Activated T-cell treated with anti-CD3 and anti-CD28 coated beads for 24 hours (primary cell): ENCODE results near the gene SLC36A3.
A peak's percentile ranks its signal among the peaks of the same experiment; 100 is the strongest.
"Not testable (repeated sequence)": the region's sequence is repeated elsewhere in the genome, so short reads cannot be mapped to it uniquely, and the experiment has no call there.

Source experiments
- DNase-seq: peaks from one replicate; pipeline ENCODE4 v3.0.0-alpha.2; 2020; ENCODE audit warnings: low read depth

Gene SLC36A3

DNA sequence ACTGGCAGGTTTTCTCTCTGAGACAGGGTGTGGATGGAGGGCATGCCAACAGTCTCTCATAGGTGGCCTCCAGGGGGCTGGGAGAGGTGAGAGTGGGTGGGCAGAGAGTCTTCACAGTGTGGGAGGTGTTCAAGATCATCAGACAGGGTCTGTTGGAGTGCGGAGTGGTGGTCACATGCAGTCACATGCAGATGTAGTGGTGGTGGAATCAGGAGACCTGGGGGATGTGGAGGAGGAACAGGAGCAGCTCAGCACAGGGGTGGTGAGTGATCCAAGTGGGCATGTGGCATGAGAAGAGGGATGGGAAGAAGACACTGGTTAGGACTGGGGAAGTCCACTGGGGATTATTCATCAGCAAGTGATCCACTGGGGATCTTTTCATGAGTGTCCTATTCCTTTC lies 44.8 kb downstream of the SLC36A3 start:
- DNase-seq: no peak

GRCh38 chr5:151258201-151258611 lies 45.4 kb downstream of the SLC36A3 start:
- no peak for DNase-seq

- DNase-seq: no peak
These were observed 45.8 kb downstream of the SLC36A3 start for GRCh38 chr5:151257731-151258181.

DNA sequence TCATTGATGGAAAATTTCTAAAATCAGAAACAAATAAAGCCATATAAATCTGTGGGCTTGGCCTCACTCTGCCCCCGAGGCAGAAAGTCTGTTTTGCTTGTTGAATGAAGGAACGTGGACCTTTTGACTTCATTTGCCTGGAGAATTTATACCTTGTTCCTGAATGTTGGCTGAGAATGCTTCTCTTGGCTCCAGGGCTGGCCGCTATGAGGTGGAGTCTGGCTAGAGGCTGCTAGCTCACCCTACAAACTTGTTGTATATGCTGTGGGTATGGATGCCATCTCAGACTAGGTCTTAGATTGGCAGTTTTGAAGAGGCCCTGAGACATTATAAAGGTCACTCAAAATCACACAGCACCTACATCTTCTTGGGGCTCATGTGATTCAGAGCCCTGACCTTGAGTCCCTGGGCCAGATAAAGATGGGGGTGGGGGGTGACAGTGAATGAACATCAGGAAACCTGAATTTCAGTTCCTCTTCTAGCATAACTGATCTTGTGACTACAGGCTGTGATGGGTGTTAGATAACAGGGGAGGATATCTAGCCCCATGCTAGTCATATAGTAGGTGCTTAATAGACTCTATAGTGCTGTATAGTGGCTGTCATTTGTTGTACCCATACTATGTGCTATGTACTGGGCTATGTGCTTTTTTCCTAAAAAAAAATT lies 47.8 kb downstream of the SLC36A3 start:
- no peak for DNase-seq

DNA sequence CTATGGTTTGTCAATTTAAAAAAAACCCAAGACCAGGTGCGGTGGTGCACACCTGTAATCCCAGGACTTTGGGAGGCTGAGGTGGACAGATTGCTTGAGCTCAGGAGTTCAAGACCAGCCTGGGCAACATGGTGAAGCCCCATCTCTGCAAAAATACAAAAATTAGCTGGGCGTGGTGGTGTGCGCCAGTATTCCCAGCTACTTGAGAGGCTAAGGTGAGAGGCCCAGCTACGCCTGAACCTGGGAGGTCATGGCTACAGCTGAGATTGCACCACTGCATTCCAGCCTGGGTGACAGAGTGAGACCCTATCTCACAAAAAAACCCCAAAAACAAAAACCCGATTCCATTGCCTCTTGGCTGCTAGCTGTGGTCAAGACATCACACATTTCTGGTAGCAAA lies 48.6 kb downstream of the SLC36A3 start:
- DNase-seq: not testable (repeated sequence)

DNA sequence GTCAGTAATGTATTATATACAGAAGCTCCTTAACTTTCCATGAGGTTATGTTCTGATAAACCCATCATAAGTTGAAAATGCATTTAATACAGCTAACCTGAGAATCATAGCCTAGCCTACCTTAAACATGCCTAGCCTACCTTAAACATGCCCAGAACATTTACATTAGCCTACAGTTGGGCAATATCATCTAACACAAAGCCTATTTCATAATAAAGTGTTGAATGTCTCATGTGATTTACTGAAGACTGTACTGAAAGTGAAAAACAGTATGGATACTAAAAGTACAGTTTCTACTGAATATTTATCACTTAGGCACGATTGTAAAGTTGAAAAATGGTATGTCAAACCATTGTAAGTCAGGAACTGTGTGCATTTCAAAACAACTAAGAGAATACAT lies 49.0 kb downstream of the SLC36A3 start:
- DNase-seq: no peak

GRCh38 chr5:151253605-151253950 lies 50.0 kb downstream of the SLC36A3 start:
- DNase-seq: no peak

GRCh38 chr5:151252762-151253604 lies 50.6 kb downstream of the SLC36A3 start, which contains the start of gene GM2A:
Gene GM2A, plus strand, starts transcription at chr5:151253185. Its CDS starts 32 bp downstream, at chr5:151253217.
- peak; percentile 99 for DNase-seq

- DNase-seq: no peak
These were observed 51.9 kb downstream of the SLC36A3 start for GRCh38 chr5:151251621-151252020.

- no peak for DNase-seq
These were observed 52.5 kb downstream of the SLC36A3 start for GRCh38 chr5:151251001-151251551.

DNA sequence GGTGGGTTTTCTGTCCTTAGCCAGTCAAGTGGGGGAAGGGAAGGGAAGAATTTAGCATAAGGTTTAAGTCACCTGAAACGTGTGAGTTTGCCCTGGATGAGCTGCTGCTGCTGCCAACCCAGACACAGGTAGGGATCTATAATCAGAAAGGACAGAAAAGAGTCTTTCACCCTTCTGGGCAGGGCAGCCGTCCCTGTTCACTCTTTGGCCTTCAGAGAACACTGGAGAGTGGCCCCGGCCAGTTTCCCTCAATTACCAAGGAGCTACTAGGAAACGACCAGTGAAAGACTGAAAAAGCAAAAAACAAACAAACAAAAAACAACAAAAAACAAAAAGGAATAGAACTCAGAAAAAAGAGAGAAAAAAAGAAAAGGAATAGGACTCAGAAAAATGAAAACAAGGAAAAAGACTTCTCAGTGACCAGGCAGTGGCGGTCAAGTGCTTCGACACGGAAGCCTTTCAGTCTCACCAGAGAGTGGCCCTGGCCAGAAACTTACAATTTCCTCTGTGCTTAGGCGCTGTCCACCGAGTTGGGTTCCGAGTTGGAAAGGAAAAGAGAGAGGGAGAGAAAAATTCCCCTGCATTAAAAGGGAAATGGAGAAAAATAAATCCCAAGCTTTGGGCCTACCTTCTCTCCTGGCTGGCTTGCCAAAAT lies 53.1 kb downstream of the SLC36A3 start:
- no peak for DNase-seq

GRCh38 chr5:151249281-151249680 lies 54.3 kb downstream of the SLC36A3 start:
- no peak for DNase-seq

- no peak for DNase-seq
These were observed 54.9 kb downstream of the SLC36A3 start for GRCh38 chr5:151248651-151249050.

- DNase-seq: no peak
These were observed 57.8 kb downstream of the SLC36A3 start for GRCh38 chr5:151245680-151246219.

DNA sequence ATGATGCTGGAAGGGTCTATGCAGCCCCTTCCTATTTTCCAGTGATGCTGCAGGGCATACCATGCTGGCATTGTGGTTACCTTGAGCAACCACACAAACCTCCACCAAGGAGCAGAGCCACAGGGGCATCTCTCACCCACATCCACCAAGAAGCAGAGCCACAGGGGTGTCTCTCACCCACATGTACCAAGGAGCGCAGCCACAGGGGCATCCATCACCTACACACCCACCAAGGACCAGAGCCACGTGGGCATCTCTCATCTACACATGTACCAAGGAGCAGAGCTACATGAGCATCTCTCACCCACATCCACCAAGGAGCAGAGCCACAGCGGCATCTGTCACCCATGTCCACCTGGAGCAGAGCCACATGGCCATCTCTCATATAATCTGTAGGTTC lies 59.4 kb downstream of the SLC36A3 start:
- DNase-seq: no peak

GRCh38 chr5:151243564-151243963 lies 60.0 kb downstream of the SLC36A3 start:
- DNase-seq: no peak

GRCh38 chr5:151243127-151243526 lies 60.4 kb downstream of the SLC36A3 start:
- no peak for DNase-seq

DNA sequence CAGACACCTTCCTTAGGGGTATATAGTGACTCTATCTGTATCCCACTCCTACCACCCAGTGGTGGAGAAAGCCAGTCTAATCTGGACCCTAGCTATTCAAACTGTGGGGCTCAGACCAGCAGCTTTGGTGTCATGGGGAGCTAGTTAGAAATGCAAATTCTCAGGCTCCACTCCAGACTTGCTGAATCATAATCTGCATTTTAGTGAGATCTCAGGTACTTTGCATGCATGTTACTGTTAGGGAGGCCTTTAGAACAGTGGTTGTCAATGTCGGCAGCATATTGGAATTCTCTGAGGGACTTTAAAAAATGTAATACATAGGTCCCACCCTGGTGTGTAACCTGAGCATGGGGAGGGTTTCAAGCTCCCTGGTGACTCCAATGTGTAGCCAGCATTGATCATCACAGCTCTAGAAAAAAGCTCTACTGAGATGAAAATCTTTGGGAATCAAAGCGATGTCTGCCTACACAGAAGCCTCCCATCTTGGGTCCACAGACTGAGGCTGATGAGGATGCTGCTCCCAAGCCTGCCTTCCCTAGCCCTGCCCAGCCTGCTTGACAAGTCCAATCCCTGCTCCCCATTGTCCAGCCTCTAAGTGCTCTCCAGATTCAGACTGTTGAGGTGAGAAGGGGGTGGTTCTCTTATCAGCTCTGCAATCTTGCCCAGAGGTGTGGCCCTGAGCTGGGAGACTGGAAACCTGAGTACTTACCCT lies 62.5 kb downstream of the SLC36A3 start:
- no peak for DNase-seq

DNA sequence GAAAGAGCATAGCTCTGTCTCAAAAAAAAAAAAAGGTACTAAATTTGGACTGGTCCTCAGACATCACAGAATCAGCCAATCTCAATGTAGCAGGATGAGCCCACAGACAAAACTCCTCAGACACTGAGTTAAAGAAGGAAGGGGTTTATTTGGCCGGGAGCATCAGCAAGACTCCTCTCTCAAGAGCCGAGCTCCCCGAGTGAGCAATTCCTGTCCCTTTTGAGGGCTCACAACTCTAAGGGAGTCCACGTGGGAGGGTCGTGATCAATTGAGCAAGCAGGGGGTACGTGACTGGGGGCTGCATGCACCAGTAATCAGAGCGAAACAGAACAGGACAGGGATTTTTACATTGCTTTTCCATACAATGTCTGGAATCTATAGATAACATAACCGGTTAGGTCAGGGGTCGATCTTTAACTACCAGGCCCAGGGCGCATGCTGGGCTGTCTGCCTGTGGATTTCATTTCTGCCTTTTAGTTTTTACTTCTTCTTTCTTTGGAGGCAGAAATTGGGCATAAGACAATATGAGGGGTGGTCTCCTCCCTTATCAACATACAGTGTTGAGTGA lies 63.2 kb downstream of the SLC36A3 start:
- DNase-seq: not testable (repeated sequence)

GRCh38 chr5:151239237-151239861 lies 64.2 kb downstream of the SLC36A3 start:
- DNase-seq: peak; percentile 45

- no peak for DNase-seq
These were observed 65.2 kb downstream of the SLC36A3 start for GRCh38 chr5:151238303-151238741.
